Stimulated activated CD4-positive, alpha-beta T cell treated with anti-CD3 and anti-CD28 coated beads, Interleukin-4, amount 100 ng/mL, for 24 hours (primary cell): Measurements from ENCODE around the gene SETDB2.

Experiments
- DNase-seq: peaks from one replicate; pipeline ENCODE4 v3.0.0-alpha.2; 2020

Gene SETDB2

GRCh38 chr13:49435992-49436391 is 8.1 kb upstream of the SETDB2 start:
- DNase-seq = no peak

DNA sequence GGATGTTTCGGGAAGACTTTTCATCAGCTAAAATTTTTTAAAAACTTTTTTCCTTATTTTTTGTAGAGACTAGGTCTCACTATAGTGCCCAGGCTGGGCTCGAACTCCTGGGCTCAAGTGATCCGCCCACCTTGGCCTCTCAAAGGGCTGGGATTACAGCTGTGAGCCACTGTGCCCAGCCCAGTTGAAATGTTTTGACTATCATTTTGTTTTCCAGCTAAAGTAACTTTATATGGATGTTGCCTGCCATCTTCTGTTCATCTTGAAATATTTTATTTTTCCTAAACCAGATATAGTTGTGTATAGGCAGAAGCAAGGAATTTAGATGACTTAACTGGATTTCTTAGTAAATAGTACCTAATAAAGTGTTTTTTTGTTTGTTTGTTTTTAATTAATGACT is 7.2 kb upstream of the SETDB2 start:
- DNase-seq = no peak

DNA sequence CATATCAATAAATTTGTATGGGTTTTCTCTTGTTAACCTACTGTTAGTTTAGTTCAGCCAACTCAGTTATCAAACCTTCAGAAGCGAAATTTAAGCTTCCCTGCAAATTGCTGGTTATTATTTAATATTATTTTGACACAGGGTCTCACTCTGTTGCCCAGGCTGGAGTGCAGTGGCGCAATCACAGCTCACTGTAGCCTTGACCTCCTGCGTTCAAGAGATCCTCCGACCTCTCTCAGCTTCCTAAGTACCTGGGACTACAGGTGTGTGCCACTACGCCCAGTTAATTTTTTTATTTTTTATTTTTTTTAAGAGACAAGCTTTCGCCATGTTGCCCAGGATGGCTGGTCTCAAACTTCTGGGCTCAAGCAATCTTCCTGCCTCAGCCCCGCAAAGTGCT is 6.4 kb upstream of the SETDB2 start:
- DNase-seq = no peak

DNA sequence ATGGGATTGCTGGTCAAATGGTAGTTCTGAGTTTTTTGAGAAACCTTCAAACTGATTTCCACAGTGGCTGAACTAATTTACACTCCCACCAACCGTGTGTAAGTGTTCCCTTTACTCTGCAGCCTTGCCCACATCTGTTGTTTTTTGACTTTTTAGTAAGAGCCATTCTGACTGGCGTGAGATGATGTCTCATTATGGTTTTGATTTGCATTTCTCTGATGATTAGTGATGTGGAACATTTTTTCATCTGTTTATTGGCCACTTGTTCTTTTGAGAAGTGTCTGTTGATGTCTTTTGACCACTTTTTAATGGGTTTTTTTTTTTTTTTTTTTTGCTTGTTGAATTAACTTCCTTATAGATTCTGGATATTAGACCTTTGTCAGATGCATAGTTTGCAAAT is 4.5 kb upstream of the SETDB2 start:
- DNase-seq = no peak

- DNase-seq = no peak
Measured at GRCh38 chr13:49441312-49441711, 2.8 kb upstream of the SETDB2 start.

GRCh38 chr13:49441846-49442245 is 2.2 kb upstream of the SETDB2 start:
- DNase-seq = no peak

GRCh38 chr13:49443357-49443703 is 744 bp upstream of the SETDB2 start:
- no peak for DNase-seq

DNA sequence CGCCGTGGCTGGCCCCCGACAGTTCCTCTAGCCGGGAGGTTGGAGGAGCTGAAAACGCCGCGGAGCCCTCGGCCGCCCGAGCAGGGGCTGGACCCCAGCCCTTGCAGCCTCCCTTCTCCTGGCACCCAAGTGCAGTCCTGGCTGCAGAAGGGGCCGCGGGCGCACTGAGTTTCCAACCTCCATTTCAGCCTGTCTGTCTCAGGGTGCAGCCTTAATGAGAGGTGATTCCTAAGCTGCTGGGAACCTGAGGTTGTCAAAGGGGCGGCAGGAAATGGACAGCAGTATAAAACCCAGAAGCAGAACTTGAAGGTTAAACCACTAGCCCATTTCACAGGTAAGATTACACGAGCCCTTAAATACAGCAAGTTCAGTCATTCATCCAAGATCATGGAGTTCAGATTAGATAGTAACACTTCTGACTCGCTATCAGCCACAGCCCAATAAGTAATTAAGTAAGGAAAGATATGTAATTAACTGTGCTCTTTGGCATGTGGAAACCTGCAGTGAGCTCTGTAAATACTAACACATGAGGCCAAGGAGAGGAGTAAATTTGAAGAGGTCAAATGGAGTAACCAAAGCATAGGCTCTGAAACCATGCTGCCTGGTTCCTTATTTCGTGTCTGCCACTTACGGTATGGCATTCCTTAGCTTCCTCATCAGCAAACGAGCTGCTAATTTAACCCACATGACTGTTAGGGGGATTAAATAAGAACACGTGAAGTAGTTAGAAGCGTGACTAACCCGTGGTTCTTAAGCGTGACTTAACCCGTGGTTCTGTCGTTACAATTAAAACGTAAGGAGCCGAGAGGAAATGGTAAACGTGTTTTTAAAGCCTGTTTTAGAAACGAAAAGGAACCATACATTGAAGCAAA is 686 bp downstream of the SETDB2 start:
- peak; percentile 41 for DNase-seq

DNA sequence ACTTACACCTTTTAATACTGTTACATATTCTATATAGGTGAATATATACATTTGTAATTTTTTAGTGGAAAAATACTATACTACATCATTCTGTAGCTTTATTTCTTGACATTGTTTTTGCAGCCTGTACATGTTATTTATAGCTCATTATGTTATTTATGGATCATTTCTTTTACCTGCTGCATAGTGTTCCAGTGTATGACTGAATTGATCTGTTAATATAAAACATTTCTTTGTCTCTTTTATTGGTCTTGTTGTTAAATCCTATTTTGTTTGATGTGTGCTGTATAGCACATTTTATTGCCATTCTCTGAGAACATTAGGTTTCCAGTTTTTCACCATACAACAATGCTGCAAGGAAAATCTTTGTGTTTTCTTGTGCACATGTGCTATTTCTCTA is 2.4 kb downstream of the SETDB2 start:
- no peak for DNase-seq

DNA sequence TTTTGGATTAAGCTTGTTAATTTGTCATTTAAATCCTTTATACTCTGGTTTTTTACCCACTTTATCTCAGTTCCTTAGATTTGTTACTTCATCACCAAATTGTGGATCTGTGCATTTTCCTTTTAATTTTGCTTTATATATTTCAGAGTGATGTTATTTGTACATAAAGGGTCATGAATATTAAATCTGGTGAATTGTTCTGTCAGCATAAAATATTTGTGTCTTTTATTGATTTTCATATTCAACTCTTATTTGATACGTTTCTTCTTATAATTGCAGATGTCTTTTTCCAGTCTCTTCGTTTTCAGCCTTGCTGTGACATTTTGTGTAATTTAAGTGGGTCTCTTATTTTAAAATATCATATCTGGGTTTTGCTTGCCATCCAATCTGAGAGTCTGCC is 4.7 kb downstream of the SETDB2 start:
- DNase-seq = no peak

- no peak for DNase-seq
Measured at GRCh38 chr13:49450105-49450819, 6.2 kb downstream of the SETDB2 start.

DNA sequence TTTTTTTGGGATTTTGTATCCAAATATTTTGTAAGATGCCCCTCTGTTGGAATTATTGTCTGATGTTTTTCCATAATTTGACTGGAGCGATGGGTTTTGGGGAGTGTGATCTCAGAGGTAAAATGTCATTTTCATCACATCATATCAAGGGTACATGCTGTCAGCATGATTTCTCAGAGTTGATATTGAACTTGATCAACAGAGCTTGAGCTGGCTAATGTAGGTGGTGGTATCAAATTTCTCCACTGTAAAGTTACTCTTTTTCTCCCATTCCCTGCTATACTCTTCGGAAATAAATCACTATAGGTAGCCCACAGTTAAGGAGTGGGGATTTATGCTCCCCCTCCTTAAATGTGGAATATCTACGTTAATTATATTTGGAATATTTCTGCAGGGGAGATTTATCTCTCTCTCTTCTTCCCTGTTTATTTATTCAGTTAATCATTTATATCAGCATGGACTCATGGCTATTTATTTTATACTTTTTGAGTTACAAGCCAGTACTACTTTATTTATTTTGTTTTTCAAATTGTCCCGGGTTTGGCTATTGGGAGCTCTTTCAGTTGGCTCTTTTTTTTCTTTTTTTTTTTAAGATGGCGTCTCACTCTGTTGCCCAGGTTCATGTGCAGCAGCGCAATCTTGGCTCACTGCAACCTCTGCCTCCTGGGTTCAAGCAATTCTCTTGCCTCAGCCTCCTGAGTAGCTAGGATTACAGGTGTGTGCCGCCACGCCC is 8.8 kb downstream of the SETDB2 start:
- no peak for DNase-seq

DNA sequence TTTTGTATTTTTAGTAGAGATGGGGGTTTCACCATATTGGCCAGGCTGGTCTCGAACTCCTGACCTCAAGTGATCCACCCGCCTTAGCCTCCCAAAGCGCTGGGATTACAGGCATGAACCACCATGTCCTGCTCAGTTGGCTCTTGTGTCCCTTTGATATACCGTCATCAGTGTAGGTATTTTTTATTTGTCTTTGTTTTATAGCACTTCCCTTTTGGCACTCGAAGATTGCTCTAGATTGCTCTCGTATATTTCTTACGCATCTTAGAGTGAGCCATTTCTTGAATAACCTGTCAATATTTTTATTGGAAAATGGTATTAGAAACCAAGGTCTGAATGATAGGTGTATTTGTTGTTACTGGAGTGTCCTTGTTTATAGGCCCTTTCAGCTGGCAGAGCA is 9.4 kb downstream of the SETDB2 start:
- DNase-seq = no peak

DNA sequence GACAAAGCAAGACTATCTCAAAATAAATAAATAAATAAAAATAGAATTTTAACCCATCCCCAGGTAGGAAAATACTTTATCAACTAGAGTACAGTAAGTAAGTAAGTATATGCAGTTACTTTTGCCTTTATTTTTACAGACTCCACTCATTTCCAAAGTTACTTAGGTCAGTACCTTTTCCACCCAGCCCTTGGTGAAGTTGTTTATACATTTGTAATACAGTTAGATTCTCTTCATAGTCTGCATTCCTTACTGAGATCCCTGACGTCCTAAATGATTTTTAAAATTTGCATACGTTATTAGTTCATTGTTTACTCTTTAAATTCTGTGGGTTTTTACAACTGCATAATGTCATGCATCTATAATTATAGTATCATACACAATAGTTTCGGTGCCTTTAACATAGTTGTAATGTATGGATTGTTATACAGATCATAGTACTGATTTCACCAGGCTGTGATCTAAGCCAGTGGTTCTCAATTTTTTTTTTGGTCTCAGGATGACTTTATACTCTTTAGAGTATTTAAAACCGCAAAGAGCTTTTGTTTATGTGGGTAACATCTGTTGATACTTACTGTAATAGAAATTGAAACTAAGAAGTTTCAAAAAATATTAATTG is 10.4 kb downstream of the SETDB2 start:
- no peak for DNase-seq

DNA sequence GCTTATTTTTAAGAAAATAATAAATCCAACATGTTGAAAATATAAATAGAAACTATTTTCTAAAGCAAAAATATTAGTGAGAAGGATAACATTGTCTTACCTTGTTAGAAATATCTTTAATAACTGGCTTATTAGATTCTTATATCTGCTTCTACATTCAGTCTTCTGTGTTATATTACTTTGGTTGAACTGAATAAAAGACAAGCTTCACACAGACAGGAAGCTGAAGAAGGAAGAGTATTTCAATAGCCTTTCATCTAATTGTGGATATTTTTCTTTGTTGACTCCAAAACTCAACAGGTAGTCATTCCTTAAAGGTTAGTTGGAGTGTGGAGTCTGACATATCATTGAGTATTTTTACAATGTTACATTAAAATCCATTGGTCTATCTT is 10.9 kb downstream of the SETDB2 start:
- no peak for DNase-seq

DNA sequence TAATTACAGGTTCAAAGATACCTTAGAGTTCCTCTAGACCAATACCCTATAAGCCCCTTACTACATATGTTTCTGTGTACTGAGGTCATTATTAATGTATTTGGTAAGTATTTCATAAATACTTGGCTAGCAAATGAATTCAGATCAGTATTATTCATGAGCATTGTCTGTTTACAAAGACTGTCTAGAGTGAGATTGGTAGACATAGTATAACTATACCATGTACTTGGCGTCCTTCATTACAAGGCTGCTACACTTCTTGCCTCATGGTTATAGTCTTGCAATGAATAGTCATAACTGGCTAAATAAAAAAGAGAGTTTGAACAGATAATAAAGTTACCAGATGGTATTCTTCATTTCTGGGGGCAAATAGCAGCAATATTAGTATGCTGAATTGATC is 12.1 kb downstream of the SETDB2 start:
- no peak for DNase-seq

- DNase-seq = no peak
Measured at GRCh38 chr13:49457221-49457620, 13.1 kb downstream of the SETDB2 start.

DNA sequence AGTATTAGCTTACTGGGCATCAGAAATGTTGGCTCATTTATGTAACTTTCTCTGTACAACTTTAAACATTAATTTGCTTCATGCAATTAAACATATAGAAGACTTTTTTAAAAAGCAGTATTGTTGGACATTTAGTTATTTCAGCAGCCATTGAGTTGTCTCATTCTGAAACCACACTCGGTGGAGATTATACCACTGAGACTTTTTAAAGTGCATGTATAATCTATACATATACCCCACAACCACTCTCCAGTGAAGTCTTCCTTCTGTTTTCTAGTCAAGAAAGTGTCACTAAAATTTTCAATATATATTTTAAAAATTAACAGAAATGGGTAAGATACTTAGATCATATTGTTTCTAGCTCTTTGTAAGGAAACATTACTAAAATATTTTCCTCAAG is 15.5 kb downstream of the SETDB2 start:
- no peak for DNase-seq

DNA sequence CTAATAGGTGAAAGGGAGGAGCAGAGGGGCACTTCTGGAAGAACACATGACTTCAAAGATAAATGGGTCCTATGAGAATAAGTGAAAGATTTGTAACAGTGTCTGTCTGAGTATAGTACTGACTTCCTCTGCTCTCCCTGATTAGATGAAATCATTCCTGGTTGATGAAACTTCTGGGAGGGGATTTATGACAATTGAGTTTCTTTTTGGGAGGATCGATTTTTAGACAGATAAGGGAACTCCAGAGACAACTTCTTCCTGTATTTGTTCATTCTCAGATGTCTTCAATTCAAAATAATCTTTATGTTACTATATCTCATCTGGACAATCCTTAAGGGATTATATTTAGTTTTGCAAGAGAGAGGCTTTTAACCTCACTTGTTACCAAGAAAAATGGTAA is 20.0 kb downstream of the SETDB2 start:
- no peak for DNase-seq

GRCh38 chr13:49464621-49465325 is 20.7 kb downstream of the SETDB2 start:
- DNase-seq = no peak

GRCh38 chr13:49466292-49466838 is 22.3 kb downstream of the SETDB2 start:
- no peak for DNase-seq

DNA sequence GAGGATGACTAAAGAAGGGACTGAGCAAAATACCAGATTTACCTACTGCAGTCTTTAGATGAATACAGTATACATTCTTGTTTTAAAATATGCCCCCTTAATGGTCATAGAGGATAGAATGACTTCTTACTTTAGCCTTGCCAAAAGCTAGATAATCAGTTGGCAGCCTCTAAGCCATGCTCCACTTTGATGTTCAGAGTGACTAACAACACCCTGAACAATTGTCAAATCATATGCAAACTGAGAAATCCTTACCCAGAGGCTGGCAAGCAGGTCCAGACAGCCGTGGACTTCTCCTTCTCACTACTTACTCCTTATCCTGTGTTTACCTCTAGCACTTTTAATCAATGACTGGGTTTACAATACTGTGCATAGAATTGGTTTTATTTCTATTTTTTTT is 28.1 kb downstream of the SETDB2 start:
- DNase-seq = no peak

DNA sequence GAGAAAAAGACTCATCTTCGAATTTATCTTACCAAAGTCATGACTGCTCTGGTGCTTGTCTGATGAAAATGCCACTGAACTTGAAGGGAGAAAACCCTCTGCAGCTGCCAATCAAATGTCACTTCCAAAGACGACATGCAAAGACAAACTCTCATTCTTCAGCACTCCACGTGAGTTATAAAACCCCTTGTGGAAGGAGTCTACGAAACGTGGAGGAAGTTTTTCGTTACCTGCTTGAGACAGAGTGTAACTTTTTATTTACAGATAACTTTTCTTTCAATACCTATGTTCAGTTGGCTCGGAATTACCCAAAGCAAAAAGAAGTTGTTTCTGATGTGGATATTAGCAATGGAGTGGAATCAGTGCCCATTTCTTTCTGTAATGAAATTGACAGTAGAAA is 32.5 kb downstream of the SETDB2 start:
- no peak for DNase-seq
